Activated CD4-positive, alpha-beta T cell treated with anti-CD3 and anti-CD28 coated beads, Interleukin-2, amount 10 ng/mL, durations not matched to agents 24 days and 14 days (primary cell): ENCODE data around the gene EEFSEC. TPM values are rescaled to one million over a fixed set of nuclear protein-coding genes. Genes with fewer than 3 reads are reported as not detected.

Source experiments
- DNase-seq: peaks from one replicate; pipeline ENCODE4 v3.0.0; 2022
- H3K27ac Mint-ChIP-seq: one replicate; pipeline ENCODE4 v1.8.0; 2022; ENCODE audit warnings: mild to moderate bottlenecking, mixed read lengths
- H3K27me3 Mint-ChIP-seq: one replicate; pipeline ENCODE4 v1.8.0; 2022; ENCODE audit warnings: mixed read lengths
- H3K36me3 Mint-ChIP-seq: one replicate; pipeline ENCODE4 v1.8.0; 2022; ENCODE audit warnings: low read depth, mild to moderate bottlenecking, mixed read lengths
- H3K4me1 Mint-ChIP-seq: one replicate; pipeline ENCODE4 v1.8.0; 2021; ENCODE audit warnings: mixed read lengths
- H3K4me3 Mint-ChIP-seq: one replicate; pipeline ENCODE4 v1.8.0; 2022; ENCODE audit warnings: mild to moderate bottlenecking, moderate library complexity, mixed read lengths
- H3K9me3 Mint-ChIP-seq: one replicate; pipeline ENCODE4 v1.8.0; 2021; ENCODE audit warnings: mixed read lengths
- intact Hi-C: fragments of 100-400 bp; cut with micrococcal nuclease; formaldehyde crosslinking; loops from one replicate; pipeline ENCODE4 v1.15.1; 2023
- total RNA-seq: library from RNA; stranded (reverse); gene quantifications from 2 replicates; pipeline ENCODE4 v1.2.3, GENCODE V29; 2022

Gene EEFSEC
- total RNA-seq, 1 donor from 2014 or later = 21.3 TPM

- H3K4me3 Mint-ChIP-seq = no peak overlapping the region
- intact Hi-C loops = no loop called here
- H3K27ac Mint-ChIP-seq = no peak overlapping the region
- no peak for DNase-seq
- H3K36me3 Mint-ChIP-seq = no peaks in the 10 kb centered on the region
- H3K4me1 Mint-ChIP-seq = peaks cover 7% of the 10 kb centered on the region
- no peaks in the 10 kb centered on the region for H3K9me3 Mint-ChIP-seq
- no peaks in the 10 kb centered on the region for H3K27me3 Mint-ChIP-seq
Measured at GRCh38 chr3:128368626-128369025, 215.3 kb downstream of the EEFSEC start.

GRCh38 chr3:128369121-128369703 lies 215.9 kb downstream of the EEFSEC start:
- intact Hi-C loops = no loop called here
- Mint-ChIP-seq H3K27ac (no peak overlapping the region), H3K9me3 (no peaks in the 10 kb centered on the region), H3K27me3 (no peaks in the 10 kb centered on the region), H3K4me1 (peaks cover 7% of the 10 kb centered on the region), H3K36me3 (no peaks in the 10 kb centered on the region), H3K4me3 (no peak overlapping the region)
- DNase-seq = no peak

GRCh38 chr3:128369881-128370642 lies 216.8 kb downstream of the EEFSEC start:
- intact Hi-C loops = no loop called here
- Mint-ChIP-seq H3K27ac (no peak overlapping the region), H3K9me3 (no peaks in the 10 kb centered on the region), H3K4me3 (no peak overlapping the region), H3K36me3 (no peaks in the 10 kb centered on the region), H3K27me3 (no peaks in the 10 kb centered on the region), H3K4me1 (peaks cover 7% of the 10 kb centered on the region)
- DNase-seq = no peak

- H3K36me3 Mint-ChIP-seq = no peaks in the 10 kb centered on the region
- no peak overlapping the region for H3K27ac Mint-ChIP-seq
- peaks cover 6% of the 10 kb centered on the region for H3K4me1 Mint-ChIP-seq
- intact Hi-C loops = no loop called here
- no peaks in the 10 kb centered on the region for H3K27me3 Mint-ChIP-seq
- no peaks in the 10 kb centered on the region for H3K9me3 Mint-ChIP-seq
- DNase-seq = no peak
- no peak overlapping the region for H3K4me3 Mint-ChIP-seq
Measured at GRCh38 chr3:128372281-128372680, 219.0 kb downstream of the EEFSEC start.

GRCh38 chr3:128372707-128373533 lies 219.6 kb downstream of the EEFSEC start:
- no peak for DNase-seq
- peaks cover 6% of the 10 kb centered on the region for H3K4me1 Mint-ChIP-seq
- H3K9me3 Mint-ChIP-seq = no peaks in the 10 kb centered on the region
- intact Hi-C loops = no loop called here
- no peak overlapping the region for H3K27ac Mint-ChIP-seq
- no peaks in the 10 kb centered on the region for H3K27me3 Mint-ChIP-seq
- no peak overlapping the region for H3K4me3 Mint-ChIP-seq
- H3K36me3 Mint-ChIP-seq = no peaks in the 10 kb centered on the region

- peaks cover 6% of the 10 kb centered on the region for H3K4me1 Mint-ChIP-seq
- intact Hi-C loops = no loop called here
- H3K36me3 Mint-ChIP-seq = no peaks in the 10 kb centered on the region
- H3K27me3 Mint-ChIP-seq = no peaks in the 10 kb centered on the region
- no peaks in the 10 kb centered on the region for H3K9me3 Mint-ChIP-seq
- DNase-seq = no peak
- H3K4me3 Mint-ChIP-seq = no peak overlapping the region
- H3K27ac Mint-ChIP-seq = no peak overlapping the region
Measured at GRCh38 chr3:128374746-128375445, 221.6 kb downstream of the EEFSEC start.

GRCh38 chr3:128376516-128376915 lies 223.2 kb downstream of the EEFSEC start:
- H3K9me3 Mint-ChIP-seq = no peaks in the 10 kb centered on the region
- H3K4me3 Mint-ChIP-seq = no peak overlapping the region
- peaks cover 6% of the 10 kb centered on the region for H3K4me1 Mint-ChIP-seq
- no peaks in the 10 kb centered on the region for H3K36me3 Mint-ChIP-seq
- DNase-seq = no peak
- intact Hi-C loops = no loop called here
- H3K27ac Mint-ChIP-seq = no peak overlapping the region
- no peaks in the 10 kb centered on the region for H3K27me3 Mint-ChIP-seq

- Mint-ChIP-seq H3K36me3 (no peaks in the 10 kb centered on the region), H3K27me3 (no peaks in the 10 kb centered on the region), H3K4me1 (no peaks in the 10 kb centered on the region), H3K27ac (no peak overlapping the region), H3K4me3 (no peak overlapping the region), H3K9me3 (no peaks in the 10 kb centered on the region)
- intact Hi-C loops = no loop called here
- no peak for DNase-seq
Measured at GRCh38 chr3:128378631-128379347, 225.5 kb downstream of the EEFSEC start.

- Mint-ChIP-seq H3K27me3 (no peaks in the 10 kb centered on the region), H3K27ac (no peak overlapping the region), H3K9me3 (no peaks in the 10 kb centered on the region), H3K36me3 (no peaks in the 10 kb centered on the region), H3K4me1 (no peaks in the 10 kb centered on the region), H3K4me3 (no peak overlapping the region)
- intact Hi-C loops = no loop called here
- no peak for DNase-seq
Measured at GRCh38 chr3:128379367-128380160, 226.3 kb downstream of the EEFSEC start.

GRCh38 chr3:128380295-128380694 lies 227.0 kb downstream of the EEFSEC start:
- H3K27me3 Mint-ChIP-seq = no peaks in the 10 kb centered on the region
- no peak overlapping the region for H3K27ac Mint-ChIP-seq
- no peak overlapping the region for H3K4me3 Mint-ChIP-seq
- intact Hi-C loops = no loop called here
- H3K9me3 Mint-ChIP-seq = no peaks in the 10 kb centered on the region
- DNase-seq = no peak
- H3K36me3 Mint-ChIP-seq = no peaks in the 10 kb centered on the region
- H3K4me1 Mint-ChIP-seq = no peaks in the 10 kb centered on the region

GRCh38 chr3:128380719-128381118 lies 227.4 kb downstream of the EEFSEC start:
- Mint-ChIP-seq H3K27me3 (no peaks in the 10 kb centered on the region), H3K4me3 (no peak overlapping the region), H3K4me1 (no peaks in the 10 kb centered on the region), H3K27ac (no peak overlapping the region), H3K9me3 (no peaks in the 10 kb centered on the region), H3K36me3 (no peaks in the 10 kb centered on the region)
- intact Hi-C loops = no loop called here
- DNase-seq = no peak

GRCh38 chr3:128381609-128382008 lies 228.3 kb downstream of the EEFSEC start:
- intact Hi-C loops = no loop called here
- Mint-ChIP-seq H3K36me3 (no peaks in the 10 kb centered on the region), H3K27ac (no peak overlapping the region), H3K27me3 (no peaks in the 10 kb centered on the region), H3K4me1 (no peaks in the 10 kb centered on the region), H3K4me3 (no peak overlapping the region), H3K9me3 (no peaks in the 10 kb centered on the region)
- DNase-seq = no peak
